Tibial artery (tissue), 4 donors: ENCODE results near the gene DLK1.

Experiments
- DNase-seq, 2 donors: peaks; one replicate each; pipeline ENCODE4 v3.0.0-alpha.2; 2019
- H3K27ac ChIP-seq, 2 donors: fragments of 200-600 bp; sonication (generic) in 1 of 2; 1 replicate in 1 of 2; 2 replicates in 1 of 2; pipeline ENCODE4 v1.5.1; 2018 to 2019; ENCODE audit warnings: mild to moderate bottlenecking in 1 of 2
- H3K27me3 ChIP-seq, 2 donors: fragments of 200-600 bp; sonication (generic) in 1 of 2; one replicate each; pipeline versions ENCODE4 v1.5.1 to v1.6.0; 2016 to 2019
- H3K36me3 ChIP-seq, 3 donors: fragments of 200-600 bp; sonication (generic) in 2 of 3; one replicate each; pipeline ENCODE4 v1.5.1; 2016 to 2019; ENCODE audit warnings: mild to moderate bottlenecking in 2 of 3
- H3K4me1 ChIP-seq, 4 donors: fragments of 200-600 bp; sonication (generic) in 2 of 4; 1 replicate in 3 of 4; 2 replicates in 1 of 4; pipeline ENCODE4 v1.5.1; 2016 to 2019
- H3K4me3 ChIP-seq, 2 donors: fragments of 200-600 bp; sonication (generic) in 1 of 2; 1 replicate in 1 of 2; 2 replicates in 1 of 2; pipeline ENCODE4 v1.5.1; 2018 to 2019; ENCODE audit warnings: mild to moderate bottlenecking in 2 of 2
- H3K9me3 ChIP-seq, 3 donors: fragments of 200-600 bp; sonication (generic) in 1 of 3; one replicate each; pipeline ENCODE4 v1.5.1; 2016 to 2019
- CTCF ChIP-seq, 2 experiments: fragments of 200-600 bp in 1 of 2; fragments of 450-650 bp in 1 of 2; IDR thresholded peaks; one replicate each; pipeline ENCODE4 v1.5.1; 2017 to 2019; ENCODE audit warnings: antibody characterized with exemption in 2 of 2, mild to moderate bottlenecking in 1 of 2, moderate library complexity in 1 of 2
- intact Hi-C: fragments of 100-400 bp; cut with DNase I; formaldehyde crosslinking; loops from one replicate; pipeline ENCODE4 v1.15.0; 2023; ENCODE audit warnings: low total_unique reads

The DLK1 gene

GRCh38 chr14:100693877-100694578 lies 32.7 kb upstream of the DLK1 start:
- no peak overlapping the region for H3K27ac ChIP-seq
- no peaks in the 10 kb centered on the region for H3K36me3 ChIP-seq
- peaks cover 0 to 65% of the 10 kb centered on the region in 2 donors for H3K27me3 ChIP-seq
- TF ChIP-seq CTCF (IDR thresholded peaks at IDR 0.05) = no peak
- no peaks in the 10 kb centered on the region for H3K4me1 ChIP-seq
- no peak for DNase-seq
- no peaks in the 10 kb centered on the region for H3K9me3 ChIP-seq
- intact Hi-C loops = no loop called here
- no peak overlapping the region for H3K4me3 ChIP-seq

- no peaks in the 10 kb centered on the region for H3K9me3 ChIP-seq
- H3K27ac ChIP-seq = no peak overlapping the region
- H3K27me3 ChIP-seq = peaks cover 0 to 68% of the 10 kb centered on the region in 2 donors
- DNase-seq = no peak
- H3K4me1 ChIP-seq = no peaks in the 10 kb centered on the region
- H3K36me3 ChIP-seq = no peaks in the 10 kb centered on the region
- intact Hi-C loops = no loop called here
- TF ChIP-seq CTCF (IDR thresholded peaks at IDR 0.05) = no peak
- no peak overlapping the region for H3K4me3 ChIP-seq
These were observed 31.9 kb upstream of the DLK1 start for GRCh38 chr14:100694579-100695422.

GRCh38 chr14:100695423-100695738 lies 31.3 kb upstream of the DLK1 start:
- no peaks in the 10 kb centered on the region for H3K36me3 ChIP-seq
- no peak overlapping the region for H3K4me3 ChIP-seq
- intact Hi-C loops = no loop called here
- H3K4me1 ChIP-seq = no peaks in the 10 kb centered on the region
- no peaks in the 10 kb centered on the region for H3K9me3 ChIP-seq
- DNase-seq = no peak
- H3K27ac ChIP-seq = no peak overlapping the region
- H3K27me3 ChIP-seq = peaks cover 0 to 67% of the 10 kb centered on the region in 2 donors
- TF ChIP-seq CTCF (IDR thresholded peaks at IDR 0.05) = no peak

- Histone ChIP-seq H3K4me1 (no peaks in the 10 kb centered on the region), H3K4me3 (no peak overlapping the region), H3K27me3 (peaks cover 0 to 62% of the 10 kb centered on the region in 2 donors), H3K27ac (no peak overlapping the region), H3K9me3 (no peaks in the 10 kb centered on the region), H3K36me3 (no peaks in the 10 kb centered on the region)
- intact Hi-C loops = no loop called here
- no peak for TF ChIP-seq CTCF (IDR thresholded peaks at IDR 0.05)
- DNase-seq = no peak
These were observed 30.7 kb upstream of the DLK1 start for GRCh38 chr14:100696008-100696407.

GRCh38 chr14:100696590-100696989 lies 30.1 kb upstream of the DLK1 start:
- H3K4me3 ChIP-seq = no peak overlapping the region
- no peak overlapping the region for H3K27ac ChIP-seq
- H3K4me1 ChIP-seq = no peaks in the 10 kb centered on the region
- no peak for DNase-seq
- no peaks in the 10 kb centered on the region for H3K36me3 ChIP-seq
- H3K27me3 ChIP-seq = peaks cover 0 to 56% of the 10 kb centered on the region in 2 donors
- intact Hi-C loops = no loop called here
- H3K9me3 ChIP-seq = no peaks in the 10 kb centered on the region
- TF ChIP-seq CTCF (IDR thresholded peaks at IDR 0.05) = no peak
